GM19455 (cell line): Measurements from ENCODE around the gene REEP1.
"Not testable (repeated sequence)": the region's sequence is repeated elsewhere in the genome, so short reads cannot be mapped to it uniquely, and the experiment has no call there.

ENCODE experiments used
- ATAC-seq: cut with Tn5 transposase; IDR thresholded peaks from one replicate; pipeline ENCODE4 v1.9.1; 2021; ENCODE audit not compliant: unreplicated experiment

The REEP1 gene

GRCh38 chr2:86202336-86202692 lies 135.1 kb downstream of the REEP1 start:
- no peak for ATAC-seq

- no peak for ATAC-seq
These were observed 135.6 kb downstream of the REEP1 start for GRCh38 chr2:86201671-86202335.

- ATAC-seq: not testable (repeated sequence)
These were observed 136.9 kb downstream of the REEP1 start for GRCh38 chr2:86200564-86200963.

GRCh38 chr2:86199834-86200177 lies 137.6 kb downstream of the REEP1 start:
- no peak for ATAC-seq

GRCh38 chr2:86195808-86196387 lies 141.5 kb downstream of the REEP1 start:
- ATAC-seq: peak; percentile 0

- ATAC-seq: peak; percentile 84
These were observed 142.2 kb downstream of the REEP1 start, which contains the start of gene IMMT for GRCh38 chr2:86195055-86195807. TSS of gene IMMT (minus strand) at chr2:86195462. CDS start at chr2:86195382, 80 bp downstream.

GRCh38 chr2:86194751-86195054 lies 142.7 kb downstream of the REEP1 start:
- no peak for ATAC-seq

- no peak for ATAC-seq
These were observed 143.4 kb downstream of the REEP1 start for GRCh38 chr2:86193901-86194567.

- ATAC-seq: no peak
These were observed 147.5 kb downstream of the REEP1 start for GRCh38 chr2:86189782-86190416.

- ATAC-seq: no peak
These were observed 151.0 kb downstream of the REEP1 start for GRCh38 chr2:86186431-86186830.

GRCh38 chr2:86185517-86186212 lies 151.8 kb downstream of the REEP1 start:
- ATAC-seq: no peak

GRCh38 chr2:86176597-86176996 lies 160.8 kb downstream of the REEP1 start:
- no peak for ATAC-seq

GRCh38 chr2:86175828-86176227 lies 161.6 kb downstream of the REEP1 start:
- ATAC-seq: no peak

- ATAC-seq: no peak
These were observed 163.0 kb downstream of the REEP1 start for GRCh38 chr2:86174445-86174844.

GRCh38 chr2:86172610-86173009 lies 164.8 kb downstream of the REEP1 start:
- ATAC-seq: no peak

- ATAC-seq: no peak
These were observed 166.1 kb downstream of the REEP1 start for GRCh38 chr2:86171295-86171694.

GRCh38 chr2:86170449-86170848 lies 167.0 kb downstream of the REEP1 start:
- ATAC-seq: no peak
